Mammary epithelial cell (primary cell): ENCODE data around the gene FAM120B.

ENCODE experiments used
- EZH2 ChIP-seq: IDR thresholded peaks from 2 replicates; pipeline ENCODE4 v1.6.1; 2012; ENCODE audit warnings: low read length, inconsistent platforms, borderline replicate concordance
- TF ChIP-seq, protein P1 (sequence below), 2 donors: IDR thresholded peaks in 1 of 2; conservative IDR thresholded peaks in 1 of 2; 2 replicates each; pipeline ENCODE4 v1.5.1; 2011 to 2012; ENCODE audit warnings: inconsistent platforms in 2 of 2, low read length in 2 of 2, mild to moderate bottlenecking in 2 of 2, control low read depth in 1 of 2, low read depth in 1 of 2; ENCODE audit not compliant: insufficient read depth in 1 of 2; ENCODE audit errors: extremely low read depth in 1 of 2

- TF ChIP-seq, protein P1, sequence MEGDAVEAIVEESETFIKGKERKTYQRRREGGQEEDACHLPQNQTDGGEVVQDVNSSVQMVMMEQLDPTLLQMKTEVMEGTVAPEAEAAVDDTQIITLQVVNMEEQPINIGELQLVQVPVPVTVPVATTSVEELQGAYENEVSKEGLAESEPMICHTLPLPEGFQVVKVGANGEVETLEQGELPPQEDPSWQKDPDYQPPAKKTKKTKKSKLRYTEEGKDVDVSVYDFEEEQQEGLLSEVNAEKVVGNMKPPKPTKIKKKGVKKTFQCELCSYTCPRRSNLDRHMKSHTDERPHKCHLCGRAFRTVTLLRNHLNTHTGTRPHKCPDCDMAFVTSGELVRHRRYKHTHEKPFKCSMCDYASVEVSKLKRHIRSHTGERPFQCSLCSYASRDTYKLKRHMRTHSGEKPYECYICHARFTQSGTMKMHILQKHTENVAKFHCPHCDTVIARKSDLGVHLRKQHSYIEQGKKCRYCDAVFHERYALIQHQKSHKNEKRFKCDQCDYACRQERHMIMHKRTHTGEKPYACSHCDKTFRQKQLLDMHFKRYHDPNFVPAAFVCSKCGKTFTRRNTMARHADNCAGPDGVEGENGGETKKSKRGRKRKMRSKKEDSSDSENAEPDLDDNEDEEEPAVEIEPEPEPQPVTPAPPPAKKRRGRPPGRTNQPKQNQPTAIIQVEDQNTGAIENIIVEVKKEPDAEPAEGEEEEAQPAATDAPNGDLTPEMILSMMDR (conservative IDR thresholded peaks at IDR 0.05 in 1 of 2, IDR thresholded peaks at IDR 0.05 in 1 of 2; ENCODE audit: extremely low read depth in 1 of 2, insufficient read depth in 1 of 2, low read depth in 1 of 2, low read length in 2 of 2): peak in 1 of 2 donors; percentile 48
- TF ChIP-seq EZH2: no peak
Measured at GRCh38 chr6:170292407-170293158, 14.0 kb upstream of the FAM120B start.
